DND-41 (cell line): ENCODE results near the gene TBL1Y.

Experiments
- ATAC-seq: fragments of 200-7000 bp; cut with Tn5 transposase; 3 replicates; pipeline ENCODE4 v1.9.1; 2021; ENCODE audit warnings: low read depth; ENCODE audit not compliant: insufficient read depth
- DNase-seq: peaks from one replicate; pipeline ENCODE4 v3.0.0-alpha.2; 2020
- H2AFZ ChIP-seq: 2 replicates; pipeline ENCODE4 v1.6.0; 2012; ENCODE audit warnings: low read depth, low read length
- H3K27ac ChIP-seq: 2 replicates; pipeline ENCODE4 v1.5.1; 2012; ENCODE audit warnings: low read length, inconsistent platforms
- H3K27me3 ChIP-seq: fragments of 200-600 bp; sonication (generic); 2 replicates; pipeline ENCODE4 v1.6.0; 2012; ENCODE audit warnings: low read length, mild to moderate bottlenecking, inconsistent platforms; ENCODE audit not compliant: insufficient read depth, poor library complexity
- H3K36me3 ChIP-seq: 2 replicates; pipeline ENCODE4 v1.5.1; 2012; ENCODE audit warnings: low read length, inconsistent platforms; ENCODE audit not compliant: insufficient read depth
- H3K4me1 ChIP-seq: 2 replicates; pipeline ENCODE4 v1.5.1; 2012; ENCODE audit warnings: mild to moderate bottlenecking, low read length; ENCODE audit not compliant: insufficient read depth
- H3K4me2 ChIP-seq: 2 replicates; pipeline ENCODE4 v1.6.0; 2012; ENCODE audit warnings: mild to moderate bottlenecking, moderate library complexity, low read length, inconsistent platforms; ENCODE audit not compliant: insufficient read depth
- H3K4me3 ChIP-seq, 2 experiments: fragments of 200-600 bp in 1 of 2; shearing (Covaris generic) in 1 of 2; 2 replicates each; pipeline ENCODE4 v1.5.1; 2012 to 2016; ENCODE audit warnings: inconsistent platforms in 2 of 2, low read length in 2 of 2, mild to moderate bottlenecking in 2 of 2, low read depth in 1 of 2, moderate library complexity in 1 of 2
- H3K79me2 ChIP-seq: 2 replicates; pipeline ENCODE4 v1.6.0; 2012; ENCODE audit warnings: low read length, inconsistent platforms; ENCODE audit not compliant: insufficient read depth
- H3K9ac ChIP-seq: 2 replicates; pipeline ENCODE4 v1.6.0; 2012; ENCODE audit warnings: low read depth, mild to moderate bottlenecking, inconsistent platforms, low read length, moderate library complexity
- H3K9me3 ChIP-seq: 2 replicates; pipeline ENCODE4 v1.5.1; 2012; ENCODE audit warnings: low read length, moderate library complexity, mild to moderate bottlenecking, inconsistent platforms; ENCODE audit not compliant: insufficient read depth, severe bottlenecking
- H4K20me1 ChIP-seq: 2 replicates; pipeline ENCODE4 v1.6.0; 2012; ENCODE audit warnings: low read length; ENCODE audit not compliant: insufficient read depth
- CTCF ChIP-seq: IDR thresholded peaks from 2 replicates; pipeline ENCODE4 v1.5.1; 2012; ENCODE audit warnings: borderline replicate concordance, low read length, moderate library complexity, mild to moderate bottlenecking; ENCODE audit not compliant: poor library complexity, severe bottlenecking; ENCODE audit errors: extremely low read depth
- EZH2 ChIP-seq: IDR thresholded peaks from 3 replicates; pipeline ENCODE4 v1.6.1; 2012; ENCODE audit warnings: borderline replicate concordance, low read depth, mild to moderate bottlenecking, moderate library complexity, low read length, inconsistent platforms; ENCODE audit not compliant: severe bottlenecking

The TBL1Y gene

GRCh38 chrY:6972271-6972887, 61.9 kb downstream of the TBL1Y start:
- H3K27me3 ChIP-seq, result no peaks in the 10 kb centered on the region
- no peak overlapping the region for H3K4me2 ChIP-seq
- H4K20me1 ChIP-seq, result no peaks in the 10 kb centered on the region
- H3K9ac ChIP-seq, result no peak overlapping the region
- no peaks in the 10 kb centered on the region for H3K9me3 ChIP-seq
- DNase-seq (no peak), ATAC-seq (no peak)
- no peak overlapping the region for H3K4me3 ChIP-seq
- no peak overlapping the region for H3K27ac ChIP-seq
- H2AFZ ChIP-seq, result no peak overlapping the region
- H3K79me2 ChIP-seq, result no peaks in the 10 kb centered on the region
- H3K4me1 ChIP-seq, result no peaks in the 10 kb centered on the region
- no peaks in the 10 kb centered on the region for H3K36me3 ChIP-seq
- TF ChIP-seq CTCF (no peak), EZH2 (no peak)

GRCh38 chrY:6974971-6975370, 64.5 kb downstream of the TBL1Y start:
- H3K9me3 ChIP-seq, result no peaks in the 10 kb centered on the region
- H3K9ac ChIP-seq, result no peak overlapping the region
- DNase-seq, result no peak
- no peak for TF ChIP-seq EZH2
- TF ChIP-seq CTCF, result no peak
- no peak overlapping the region for H2AFZ ChIP-seq
- H3K36me3 ChIP-seq, result no peaks in the 10 kb centered on the region
- H3K79me2 ChIP-seq, result no peaks in the 10 kb centered on the region
- H4K20me1 ChIP-seq, result no peaks in the 10 kb centered on the region
- no peaks in the 10 kb centered on the region for H3K4me1 ChIP-seq
- H3K27ac ChIP-seq, result no peak overlapping the region
- ATAC-seq, result no peak
- H3K4me3 ChIP-seq, result no peak overlapping the region
- H3K4me2 ChIP-seq, result no peak overlapping the region
- no peaks in the 10 kb centered on the region for H3K27me3 ChIP-seq

- Histone ChIP-seq H3K4me3 (no peak overlapping the region), H3K9ac (no peak overlapping the region), H3K27me3 (no peaks in the 10 kb centered on the region), H3K27ac (no peak overlapping the region), H2AFZ (no peak overlapping the region), H3K79me2 (no peaks in the 10 kb centered on the region), H3K4me1 (no peaks in the 10 kb centered on the region), H4K20me1 (no peaks in the 10 kb centered on the region), H3K9me3 (no peaks in the 10 kb centered on the region), H3K36me3 (no peaks in the 10 kb centered on the region), H3K4me2 (no peak overlapping the region)
- TF ChIP-seq EZH2 (no peak), CTCF (no peak)
- ATAC-seq, result no peak
- DNase-seq, result no peak
Observed at GRCh38 chrY:6977783-6978182, 67.3 kb downstream of the TBL1Y start.
